ENCODE measurements around the gene PXYLP1. TPM values are rescaled to one million over a fixed set of nuclear protein-coding genes. Genes with fewer than 3 reads are reported as not detected.

Gene PXYLP1
- total and polyA plus RNA-seq, 9 of the 15 experiments (the other 6 are each of a cell fraction or from before 2014, with no cell fraction given), result 0.80 to 2.9 (median 1.3) TPM

GRCh38 chr3:141240687-141241615 is 9.3 kb downstream of the PXYLP1 start:
- ChIA-PET POLR2A (interaction anchor here (0.7 to 1.2 kb wide), 2 partner anchors 10 to 12 kb away, joined by 3 to 5 read pairs; no protein-coding TSS in a partner anchor), CTCF (ENCODE audit: low intra/inter-chr PET ratio) (no interaction called here)
- Histone ChIP-seq H4K20me1 (replicated peaks; ENCODE audit: control insufficient read depth, insufficient read depth, low read length) (no peaks in the 10 kb centered on the region), H3K4me3 (no peak overlapping the region), H3K27me3 (ENCODE audit: control insufficient read depth in 2 of 2, insufficient read depth in 2 of 2, low read length in 2 of 2) (peaks cover 14 to 33% of the 10 kb centered on the region in 2 experiments; a peak in 4 of 5 replicates), H3K9me3 (replicated peaks; ENCODE audit: control insufficient read depth, insufficient read depth, low read depth, low read length) (peaks cover 5% of the 10 kb centered on the region; the same call in 1 of the 2 replicates), H3K4me1 (replicated peaks in 1 of 2; ENCODE audit: control insufficient read depth in 2 of 2, insufficient read depth in 2 of 2, low read length in 2 of 2) (peaks cover 0 to 23% of the 10 kb centered on the region in 2 experiments; a peak in 3 of 5 replicates), H3K9ac (ENCODE audit: insufficient read depth in 1 of 2, low read depth in 2 of 2, low read length in 2 of 2) (no peak overlapping the region), H3K79me2 (ENCODE audit: control insufficient read depth, insufficient read depth, low read length) (no peaks in the 10 kb centered on the region), H2AFZ (ENCODE audit: low read depth, low read length) (no peak overlapping the region), H3K4me2 (ENCODE audit: insufficient read depth, low read length) (no peak overlapping the region), H3K9me1 (ENCODE audit: control insufficient read depth, insufficient read depth, low read length) (peaks cover 2% of the 10 kb centered on the region), H3K27ac (ENCODE audit: extremely low read depth, low read depth, low read length) (no peak overlapping the region), H3K36me3 (ENCODE audit: control insufficient read depth, insufficient read depth, low read length) (no peaks in the 10 kb centered on the region)
- DNase-seq (ENCODE audit: extremely low read depth in 1 of 4, low spot score in 3 of 4), result no peak
- FAIRE-seq, result no peak
- ATAC-seq, result no peak
- BruUV-seq (replicated peaks), result no TSS peak
- in situ Hi-C loops (cut with MboI) (no loop called here), intact Hi-C loops (cut with micrococcal nuclease) (no loop called here)
- no peak for TF ChIP-seq BCLAF1 (IDR thresholded peaks at IDR 0.05; ENCODE audit: borderline replicate concordance in 1 of 2, control insufficient read depth in 1 of 2, low read depth in 2 of 2, low read length in 1 of 2)
- 0% methylated on average over 1 of the region's 5 CpGs for WGBS (ENCODE audit: insufficient coverage, low coverage, missing lambda C conversion rate)

All from K562 (cell line).